GM21529 (cell line): ENCODE measurements around the gene XYLT1.
"Not testable (repeated sequence)": the region's sequence is repeated elsewhere in the genome, so short reads cannot be mapped to it uniquely, and the experiment has no call there.

Experiments
- ATAC-seq: cut with Tn5 transposase; IDR thresholded peaks from one replicate; pipeline ENCODE4 v1.9.1; 2021; ENCODE audit not compliant: unreplicated experiment

Gene XYLT1

DNA sequence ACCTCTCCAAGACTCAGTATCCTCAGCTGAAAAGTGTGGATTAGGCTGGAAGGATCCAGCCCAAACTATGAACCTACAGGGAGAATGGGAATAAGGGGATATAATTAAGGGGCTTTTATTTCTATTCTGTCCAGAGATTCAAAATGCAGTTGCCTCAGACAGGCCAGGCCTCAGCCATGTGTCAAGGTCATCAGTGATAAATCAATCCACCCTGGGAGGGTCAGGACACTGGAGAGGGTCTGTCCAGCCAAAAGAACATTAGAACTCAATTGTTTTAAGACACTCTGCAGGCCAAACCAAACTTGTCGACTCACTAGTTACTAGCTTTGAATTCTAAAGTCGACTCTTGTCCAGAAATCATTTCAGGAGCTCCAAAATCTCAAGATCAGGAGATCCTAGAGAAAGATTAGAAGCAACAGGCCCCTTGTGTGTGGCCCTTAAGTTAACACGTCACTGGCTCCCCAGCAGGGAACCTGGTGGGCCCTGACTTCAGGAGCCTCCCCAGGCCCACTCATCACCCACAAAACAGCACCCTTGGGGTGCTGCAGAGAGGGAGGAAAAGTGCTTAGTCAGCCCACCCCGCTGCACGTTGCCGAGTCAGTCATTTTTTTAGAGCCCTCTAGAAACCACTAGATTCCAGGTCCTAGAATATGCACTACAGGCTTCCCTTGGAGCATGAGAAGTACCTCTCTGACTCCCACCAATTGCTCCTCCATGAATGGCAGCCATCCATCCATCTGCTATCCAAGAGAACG is 156.8 kb downstream of the XYLT1 start:
- no peak for ATAC-seq

DNA sequence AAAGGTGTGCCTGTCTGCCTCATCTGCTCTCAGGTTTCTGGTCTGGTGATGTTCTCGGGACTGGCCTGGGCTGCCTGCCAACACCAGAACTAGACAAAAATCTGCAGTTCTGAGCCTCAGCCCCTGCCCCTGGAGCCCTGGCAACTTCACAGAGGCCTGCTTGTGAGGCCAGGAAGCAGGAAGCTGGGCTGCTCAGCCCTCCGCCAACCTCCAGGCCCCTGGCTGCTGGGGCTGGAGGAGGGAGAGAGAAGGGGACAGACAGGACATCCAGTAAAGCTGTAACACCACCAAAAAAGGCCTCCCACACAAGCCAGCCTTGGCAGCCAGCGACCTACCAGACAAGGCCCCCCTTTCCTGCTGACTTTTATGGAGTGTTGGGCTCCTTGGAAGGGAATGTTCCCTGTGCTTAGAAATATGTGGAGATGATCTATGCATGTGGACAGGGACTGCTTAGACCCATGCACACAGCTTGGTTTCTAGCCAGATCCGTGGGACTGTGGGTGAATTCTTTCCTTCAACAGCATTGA is 157.6 kb downstream of the XYLT1 start:
- no peak for ATAC-seq

DNA sequence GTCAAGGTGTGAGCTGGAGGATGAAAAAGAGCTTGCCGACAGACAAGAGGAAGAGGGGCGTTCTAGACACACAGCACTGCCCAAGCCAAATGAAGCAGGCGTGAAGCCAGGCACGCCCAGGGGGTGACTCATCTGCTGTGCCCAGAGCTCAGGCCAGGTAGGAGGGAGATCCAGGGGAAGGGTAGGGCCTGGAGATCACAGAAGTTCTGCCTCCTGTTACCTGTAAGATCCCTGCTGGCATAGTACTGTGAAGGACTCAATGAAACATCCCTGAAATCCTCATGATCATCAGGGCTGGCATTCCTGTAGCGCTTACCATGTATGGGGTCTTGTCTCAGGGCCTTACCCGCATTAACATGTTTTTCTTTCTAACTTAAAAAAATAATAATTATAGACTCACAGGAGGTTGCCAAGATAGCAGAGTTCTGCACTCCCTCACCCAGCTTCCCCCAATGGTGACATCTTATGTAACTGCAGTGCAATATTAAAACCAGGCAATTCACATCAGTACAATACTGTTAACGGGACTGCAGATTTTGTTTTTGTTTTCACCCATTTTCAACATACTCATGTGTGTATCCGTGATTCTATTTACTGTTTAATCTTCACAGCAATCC is 158.6 kb downstream of the XYLT1 start:
- ATAC-seq, result no peak

DNA sequence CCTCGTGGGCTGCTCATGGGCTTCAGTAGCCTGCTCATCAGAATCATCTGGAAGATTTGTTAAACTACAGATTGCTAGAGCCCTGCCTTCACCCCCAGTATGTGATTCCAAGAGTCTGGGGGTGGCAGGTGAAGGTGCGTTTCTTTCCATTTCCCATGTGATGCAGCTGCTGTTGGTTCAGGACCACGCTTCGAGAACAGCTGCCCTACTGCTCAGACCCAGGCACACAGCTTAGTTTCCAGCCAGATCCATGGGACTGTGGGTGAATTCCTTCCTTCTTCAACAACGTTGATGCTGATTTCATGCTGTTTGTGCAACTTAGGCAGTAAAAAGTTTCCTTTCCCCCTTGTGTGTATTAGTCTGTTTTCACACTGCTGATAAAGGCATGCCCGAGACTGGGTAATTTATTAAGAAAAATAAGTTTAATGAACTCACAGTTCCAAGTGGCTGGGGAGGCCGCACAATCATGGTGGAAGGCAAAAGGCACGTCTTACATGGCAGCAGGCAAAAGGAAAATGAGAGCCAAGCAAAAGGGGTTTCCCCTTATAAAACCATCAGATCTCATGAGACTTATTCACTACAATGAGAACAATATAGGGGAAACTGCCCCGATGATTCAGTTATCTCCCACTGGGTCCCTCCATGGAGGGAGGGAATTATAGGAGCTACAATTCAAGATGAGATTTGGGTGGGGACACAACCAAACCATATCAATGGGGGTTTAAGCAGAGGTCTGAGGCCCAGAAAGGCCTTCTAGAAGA is 159.2 kb downstream of the XYLT1 start:
- no peak for ATAC-seq

DNA sequence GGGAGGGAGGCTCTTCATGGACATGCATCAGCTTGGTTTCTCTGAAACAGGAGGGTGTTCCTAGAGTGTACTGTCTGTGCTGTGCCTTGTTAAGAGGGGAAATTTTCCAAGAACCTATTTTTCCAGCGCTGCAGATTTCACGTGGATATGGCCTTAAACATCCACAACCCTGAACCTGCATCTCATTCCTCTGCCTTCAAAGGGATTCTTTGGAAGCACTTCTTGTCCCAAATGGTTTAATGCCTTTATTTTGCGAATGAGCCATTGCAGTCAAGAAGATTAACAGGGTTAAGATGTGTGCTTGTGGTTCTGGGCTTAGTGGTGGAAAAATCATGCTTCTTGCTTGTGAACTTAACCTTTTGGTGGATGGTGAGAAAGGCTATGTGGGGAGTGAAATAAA is 161.2 kb downstream of the XYLT1 start:
- no peak for ATAC-seq

DNA sequence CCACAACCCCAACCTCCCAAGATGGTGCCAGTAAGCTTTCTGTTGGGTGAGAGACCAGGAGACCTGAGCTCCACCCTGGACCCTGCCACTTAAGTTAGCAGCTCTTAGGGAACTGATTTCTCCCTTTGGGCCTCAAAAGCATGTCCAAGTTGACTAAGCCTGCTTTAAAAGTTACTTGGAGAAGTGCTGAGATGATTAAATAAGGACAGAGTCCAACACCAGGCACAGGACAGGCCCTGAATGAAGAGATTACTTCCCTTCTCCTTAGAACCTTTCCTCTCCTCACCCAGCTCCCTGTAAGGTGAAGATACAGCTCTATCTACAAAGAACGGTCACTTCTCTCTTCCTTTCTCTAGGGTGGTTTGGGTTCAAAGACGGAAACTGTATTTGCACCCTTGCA is 162.6 kb downstream of the XYLT1 start:
- no peak for ATAC-seq

DNA sequence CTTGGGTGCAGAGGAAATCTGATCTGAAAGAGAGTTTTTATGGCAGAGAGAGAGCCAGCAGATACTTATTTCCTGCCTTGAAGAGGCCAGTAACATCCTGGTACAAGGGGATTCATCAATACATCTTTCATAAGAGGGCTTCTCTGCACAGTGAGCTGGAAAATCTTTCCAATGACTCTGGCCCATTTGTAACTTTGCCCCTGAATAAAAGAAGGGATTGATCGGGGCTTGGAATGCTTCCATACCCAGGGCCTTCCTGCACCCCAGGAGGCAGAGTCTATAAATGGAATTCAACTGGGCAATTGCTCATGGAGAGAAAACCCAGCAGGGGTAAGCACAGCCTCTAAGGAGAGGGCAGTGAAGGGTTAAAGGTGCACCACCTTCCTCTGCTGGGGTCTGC is 163.3 kb downstream of the XYLT1 start:
- ATAC-seq, result no peak

DNA sequence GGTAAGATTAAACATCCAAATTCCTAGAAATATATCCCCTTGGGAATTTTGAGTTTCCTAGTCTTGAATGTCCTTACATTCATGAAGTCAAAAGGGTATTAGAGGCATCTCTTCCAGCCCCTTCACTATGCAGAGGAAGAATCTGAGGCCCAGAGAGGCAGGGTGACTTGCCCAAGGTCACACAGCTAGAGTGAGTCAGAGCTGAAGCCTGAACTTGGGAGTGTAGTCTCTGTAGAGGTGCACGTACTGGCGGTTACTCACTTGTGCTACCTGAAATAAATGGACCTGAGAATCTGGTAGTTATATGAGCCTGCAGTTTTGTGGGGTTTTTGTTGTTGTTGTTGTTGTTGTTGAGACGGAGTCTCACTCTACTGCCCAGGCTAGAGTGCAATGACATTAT is 164.0 kb downstream of the XYLT1 start:
- no peak for ATAC-seq

DNA sequence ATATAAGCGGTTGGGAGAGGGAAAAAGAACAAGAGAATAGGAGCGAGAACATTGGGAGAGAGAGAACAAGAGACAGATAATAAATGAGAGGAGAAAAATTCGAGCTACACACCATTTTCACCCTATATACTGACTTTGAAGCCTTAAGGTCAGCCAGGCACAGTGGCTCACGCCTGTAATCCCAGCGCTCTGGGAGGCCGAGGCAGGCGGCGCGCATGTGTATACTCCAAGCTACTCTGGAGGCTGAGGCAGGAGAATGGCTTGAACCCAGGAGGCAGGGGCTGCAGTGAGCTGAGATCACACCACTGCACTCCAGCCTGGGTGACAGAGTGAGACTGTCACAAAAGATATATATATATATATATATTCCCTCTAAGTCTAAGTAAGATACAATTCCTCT is 164.5 kb downstream of the XYLT1 start:
- ATAC-seq, result not testable (repeated sequence)

DNA sequence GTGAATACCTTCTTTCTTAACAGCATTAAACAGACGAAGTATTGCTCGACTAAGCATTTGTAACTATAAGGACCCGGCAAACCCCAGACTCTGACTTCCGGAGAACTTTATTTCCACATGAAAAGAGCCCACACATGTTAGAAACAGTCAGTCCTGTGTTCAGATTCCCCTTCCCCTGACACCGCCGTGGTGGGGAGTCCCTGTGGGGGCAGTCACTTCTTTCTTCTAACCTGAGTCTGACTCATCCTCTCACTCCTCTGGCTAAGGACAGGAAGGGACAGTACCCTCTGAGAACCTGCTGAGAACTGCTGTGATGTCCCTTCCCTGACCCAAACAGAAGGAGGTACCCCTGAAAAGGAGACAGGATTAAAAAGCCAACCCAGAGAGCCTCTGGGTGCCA is 165.1 kb downstream of the XYLT1 start:
- no peak for ATAC-seq

DNA sequence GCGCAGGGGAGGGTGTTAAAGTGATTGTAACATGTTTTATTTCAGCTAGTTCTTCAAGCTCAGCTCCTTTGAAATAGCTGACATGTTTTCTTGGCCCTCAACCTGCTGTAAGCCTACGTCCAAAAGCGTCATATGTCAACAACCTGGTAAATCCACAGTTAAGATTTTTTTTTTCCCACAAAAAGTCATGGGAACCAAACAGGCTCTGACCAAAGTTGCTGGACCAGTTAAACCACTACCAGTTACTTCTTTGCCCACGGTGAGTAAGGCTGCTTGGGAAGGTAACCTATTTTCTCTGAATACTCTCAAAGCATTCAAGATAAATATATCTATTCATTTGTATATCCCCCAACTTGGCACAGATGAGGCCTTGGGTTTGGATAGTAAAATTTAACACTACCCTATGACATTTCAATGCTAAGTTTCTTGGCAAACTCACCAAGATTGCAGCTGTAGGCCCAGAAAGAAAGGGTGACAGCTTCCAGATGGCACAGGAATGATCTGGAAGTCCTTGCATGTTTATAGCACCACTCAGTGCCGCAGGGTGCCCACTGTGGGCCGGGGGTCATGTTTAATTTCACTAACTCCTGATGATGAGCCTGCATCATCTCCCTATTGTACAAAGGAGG is 166.2 kb downstream of the XYLT1 start:
- no peak for ATAC-seq

DNA sequence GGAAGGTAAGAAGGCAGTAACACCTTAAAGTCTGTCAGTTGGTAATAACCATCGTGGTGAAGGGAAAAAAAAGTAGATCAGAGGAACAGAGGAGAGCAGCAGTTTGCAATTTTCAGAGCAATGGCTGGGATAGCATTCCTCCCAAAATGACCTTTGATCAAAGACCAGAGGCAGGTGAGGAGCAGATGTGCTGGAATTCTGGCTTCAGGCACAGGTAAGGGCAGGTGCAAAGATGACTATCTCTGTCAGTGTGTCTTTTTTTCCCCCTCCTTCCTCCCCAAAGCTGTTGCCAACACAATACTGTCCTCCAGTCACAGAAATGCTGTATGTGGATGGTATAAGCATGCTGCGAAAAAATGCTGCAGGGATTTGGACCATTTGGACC is 166.7 kb downstream of the XYLT1 start:
- no peak for ATAC-seq

DNA sequence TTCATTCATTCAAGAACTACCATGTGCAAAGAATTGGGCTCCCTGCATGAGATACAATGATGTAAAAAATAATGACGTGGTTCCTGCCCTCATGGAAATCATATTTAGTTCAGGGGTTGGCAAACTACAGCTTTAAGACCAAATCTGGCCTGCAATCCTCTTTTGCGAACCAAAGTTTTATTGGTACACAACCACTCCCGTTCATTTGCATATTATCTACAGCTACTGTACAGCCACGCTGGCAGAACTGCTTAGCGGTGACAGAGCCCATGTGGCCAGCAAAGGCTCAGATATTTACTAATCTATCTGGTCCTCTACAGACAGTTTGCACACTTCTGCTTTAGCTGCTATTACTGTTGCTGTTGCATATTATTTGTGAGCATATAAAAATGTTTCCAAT is 167.7 kb downstream of the XYLT1 start:
- no peak for ATAC-seq

DNA sequence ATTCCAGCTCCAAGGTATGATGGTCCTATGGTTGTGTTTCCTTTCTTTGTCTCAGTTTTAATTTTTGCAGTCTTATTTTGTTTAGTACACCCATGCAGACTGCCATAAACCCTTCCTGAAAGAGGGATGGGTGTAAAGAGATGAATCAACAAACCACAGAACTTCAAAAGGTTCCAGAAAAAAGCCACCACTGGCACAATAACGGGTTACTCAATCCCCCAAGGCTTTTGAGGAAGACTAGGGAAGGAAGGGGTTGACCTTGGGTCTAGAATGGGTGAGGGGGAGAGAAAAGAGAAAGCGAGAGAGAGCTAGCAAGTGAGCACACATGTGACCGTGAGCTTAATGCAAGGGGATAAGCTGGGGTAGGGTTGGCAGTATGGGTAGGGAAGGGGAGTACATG is 168.1 kb downstream of the XYLT1 start:
- no peak for ATAC-seq

DNA sequence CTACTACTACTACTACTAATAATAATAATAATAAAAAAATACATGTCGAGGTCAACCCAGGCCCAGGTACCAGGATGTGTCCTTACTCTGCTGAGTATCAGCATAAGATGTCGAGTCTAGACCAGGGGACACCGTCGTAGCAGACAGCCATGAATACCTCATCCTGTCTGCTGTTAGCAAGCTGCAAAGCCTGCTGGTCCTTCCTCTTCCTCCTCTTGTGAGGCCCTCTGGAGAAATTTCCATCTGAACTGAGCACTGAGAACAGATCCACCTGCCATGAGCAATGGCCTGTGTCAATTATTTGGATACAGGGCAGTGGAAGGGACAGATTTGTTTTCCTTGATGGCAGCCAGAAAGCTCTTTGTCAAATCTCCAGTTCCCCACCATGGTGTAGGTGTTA is 168.5 kb downstream of the XYLT1 start:
- peak; percentile 18 for ATAC-seq

DNA sequence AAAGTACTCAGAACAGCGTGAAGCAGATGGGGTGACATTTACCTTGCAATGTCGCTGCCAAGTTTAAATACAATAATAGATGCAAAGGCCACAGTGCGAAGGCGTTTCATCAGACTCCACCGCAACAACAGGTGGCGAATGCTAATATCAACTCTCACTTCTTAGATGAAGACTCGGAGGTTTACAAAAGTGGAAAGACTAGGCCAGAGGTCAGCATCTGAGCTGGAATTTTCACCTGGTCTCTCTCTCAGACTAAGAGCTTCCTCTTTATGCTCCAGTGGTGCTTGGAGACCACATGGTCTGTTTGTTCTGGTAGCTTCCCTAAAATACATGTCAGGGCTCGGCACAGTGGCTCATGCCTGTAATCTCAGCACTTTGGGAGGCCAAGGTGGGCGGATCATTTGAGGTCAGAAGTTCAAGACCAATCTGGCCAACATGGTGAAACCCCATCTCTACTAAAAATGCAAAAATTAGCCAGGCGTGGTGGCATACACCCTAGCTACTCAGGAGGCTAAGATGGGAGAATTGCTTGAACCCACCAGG is 169.1 kb downstream of the XYLT1 start:
- ATAC-seq, result peak; percentile 83

DNA sequence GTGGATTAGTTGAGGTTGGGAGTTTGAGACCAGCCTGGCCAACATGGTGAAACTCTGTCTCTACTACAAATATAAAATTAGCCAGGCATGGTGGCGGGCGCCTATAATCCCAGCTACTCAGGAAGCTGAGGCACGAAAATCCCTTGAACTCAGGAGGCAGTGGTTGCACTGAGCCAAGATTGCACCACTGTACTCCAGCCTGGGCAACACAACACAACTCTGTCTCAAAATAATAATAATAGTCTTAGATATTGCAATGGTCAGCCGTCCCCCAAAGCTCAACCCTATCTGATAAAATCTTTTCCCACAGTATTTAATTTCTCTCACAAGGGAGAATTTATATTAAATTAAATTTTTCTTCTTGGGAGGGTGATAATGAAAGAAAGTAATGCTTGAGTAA is 169.6 kb downstream of the XYLT1 start:
- no peak for ATAC-seq

DNA sequence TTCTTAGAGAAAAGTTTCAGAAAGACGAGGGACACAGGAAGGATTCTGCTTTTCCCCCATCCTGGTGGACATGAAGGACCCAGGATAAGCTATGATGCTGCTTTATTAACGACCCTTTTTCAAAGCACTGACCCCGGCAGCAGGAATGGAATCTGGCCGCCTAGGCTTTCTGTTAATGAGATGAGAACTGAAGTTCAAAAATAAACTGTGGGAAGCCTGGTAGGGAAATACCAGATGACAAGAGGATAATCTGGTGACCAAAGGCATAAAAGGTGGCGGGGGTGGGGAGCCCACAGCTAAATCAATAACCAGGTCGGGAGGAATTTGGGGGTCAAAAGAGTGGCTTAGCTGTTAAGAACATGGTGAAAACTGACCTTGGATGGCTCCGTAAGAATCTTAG is 171.0 kb downstream of the XYLT1 start:
- no peak for ATAC-seq

DNA sequence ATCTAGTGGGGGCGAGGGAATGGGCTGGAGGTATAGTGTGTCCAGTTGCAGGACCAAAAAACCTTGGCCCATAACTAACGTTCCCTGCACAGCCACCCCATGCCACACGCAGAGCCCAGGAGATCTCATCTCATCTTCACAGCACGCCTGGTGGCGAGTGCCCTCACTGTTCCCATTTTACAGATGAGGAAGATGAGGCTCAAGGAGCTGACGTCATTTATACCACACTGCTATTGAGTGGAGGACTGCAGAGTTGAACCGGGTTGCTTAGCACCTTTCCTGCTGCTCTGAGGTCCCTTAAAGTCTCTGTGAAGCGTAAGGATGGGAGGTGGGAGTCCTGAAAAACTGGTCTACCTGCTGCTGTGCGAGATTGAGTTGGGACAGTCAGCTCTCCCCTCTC is 172.5 kb downstream of the XYLT1 start:
- no peak for ATAC-seq

DNA sequence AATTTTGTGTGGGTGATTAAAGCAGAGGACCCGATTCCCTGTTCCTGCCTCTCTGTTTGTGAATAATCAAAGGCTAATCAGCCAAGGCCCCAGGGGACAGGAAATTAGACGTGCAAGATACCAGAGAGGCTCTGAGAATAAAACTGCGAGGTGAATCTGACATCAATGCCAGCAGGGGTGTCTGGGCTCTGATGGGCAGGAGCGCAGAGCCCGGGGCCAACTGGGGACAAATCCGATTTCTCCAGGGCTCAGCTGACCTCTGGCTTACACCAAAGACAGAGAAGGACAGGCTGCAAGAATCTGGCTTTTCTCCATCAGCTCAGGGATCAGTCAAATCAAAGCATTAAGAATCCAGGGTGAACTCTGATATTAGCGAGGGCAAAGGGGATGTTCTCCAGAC is 174.3 kb downstream of the XYLT1 start:
- ATAC-seq, result no peak

DNA sequence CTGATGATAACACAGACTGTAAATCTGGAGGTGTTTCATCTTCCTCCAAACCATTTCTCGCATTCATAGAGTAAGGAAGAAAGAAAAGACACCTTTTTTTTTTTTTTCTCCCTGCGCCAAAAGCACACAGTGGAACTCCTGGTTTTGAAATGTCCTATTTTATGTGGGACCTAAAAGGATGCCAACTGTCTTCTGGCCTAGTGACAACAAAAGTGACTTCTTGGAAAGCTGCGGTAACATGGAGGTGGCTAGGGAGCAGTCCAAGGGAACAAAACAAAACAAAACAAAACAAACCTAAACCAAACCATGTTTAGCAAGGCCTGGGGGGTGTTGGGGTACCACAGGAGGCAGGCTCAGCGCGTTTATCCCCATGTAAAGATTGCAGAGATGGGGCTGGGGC is 174.8 kb downstream of the XYLT1 start:
- ATAC-seq, result no peak
